GM21786 (cell line): ENCODE data around the gene SOAT2.
A peak's percentile ranks its signal among the peaks of the same experiment; 100 is the strongest.
"Not testable (repeated sequence)": the region's sequence is repeated elsewhere in the genome, so short reads cannot be mapped to it uniquely, and the experiment has no call there.

Experiments used
- ATAC-seq: cut with Tn5 transposase; IDR thresholded peaks from one replicate; pipeline ENCODE4 v1.9.1; 2021; ENCODE audit not compliant: unreplicated experiment

SOAT2 gene

GRCh38 chr12:53079226-53080117, 23.8 kb upstream of the SOAT2 start, which contains the start of gene SPRYD3:
Gene SPRYD3, minus strand, starts transcription at chr12:53079390. Its CDS starts 57 bp downstream, at chr12:53079333.
- peak; percentile 96 for ATAC-seq

DNA sequence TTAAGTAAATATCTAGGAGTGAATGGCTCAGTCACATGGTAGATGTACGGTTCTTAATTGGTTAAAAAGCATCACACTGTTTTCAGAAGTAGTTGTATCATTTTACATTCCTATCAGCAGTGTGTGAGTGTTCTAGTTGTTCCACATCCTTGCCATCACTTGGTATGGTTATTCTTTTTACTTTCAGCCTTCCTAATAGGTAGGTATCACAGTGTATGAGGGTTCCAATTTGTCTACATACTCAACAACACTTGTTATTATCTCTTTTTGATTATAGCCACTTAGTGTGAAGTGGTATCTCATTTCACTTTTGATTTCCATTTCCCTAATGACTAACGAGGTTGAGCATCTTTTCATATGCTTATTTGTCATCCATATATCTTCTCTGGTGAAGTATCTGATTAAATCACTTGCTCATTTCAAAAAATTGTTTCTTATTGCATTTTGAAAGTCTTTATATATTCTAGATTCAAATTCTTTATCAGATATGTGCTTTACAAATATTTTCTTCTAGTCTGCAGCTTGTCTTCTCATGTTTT, 20.6 kb upstream of the SOAT2 start:
- ATAC-seq, result no peak

DNA sequence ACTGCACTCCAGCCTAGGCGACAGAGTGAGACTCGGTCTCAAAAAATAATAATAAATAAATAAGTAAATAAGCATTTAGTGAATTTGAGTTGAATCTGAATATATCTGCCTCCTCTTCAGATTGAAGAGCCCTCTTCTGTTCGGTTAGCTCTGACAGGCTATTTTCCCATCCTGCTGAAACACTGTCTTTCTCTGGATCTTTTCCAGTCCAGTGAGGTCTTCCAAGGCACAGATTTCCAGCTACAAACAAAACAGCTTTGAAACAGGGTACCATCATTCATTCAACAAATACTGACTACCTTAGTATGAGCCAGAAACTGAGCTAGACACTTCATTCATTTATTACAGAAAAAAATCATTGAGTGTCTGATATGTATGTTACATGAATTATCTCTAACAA, 16.9 kb upstream of the SOAT2 start:
- ATAC-seq, result no peak

- no peak for ATAC-seq
Observed at GRCh38 chr12:53090105-53090504, 13.2 kb upstream of the SOAT2 start.

DNA sequence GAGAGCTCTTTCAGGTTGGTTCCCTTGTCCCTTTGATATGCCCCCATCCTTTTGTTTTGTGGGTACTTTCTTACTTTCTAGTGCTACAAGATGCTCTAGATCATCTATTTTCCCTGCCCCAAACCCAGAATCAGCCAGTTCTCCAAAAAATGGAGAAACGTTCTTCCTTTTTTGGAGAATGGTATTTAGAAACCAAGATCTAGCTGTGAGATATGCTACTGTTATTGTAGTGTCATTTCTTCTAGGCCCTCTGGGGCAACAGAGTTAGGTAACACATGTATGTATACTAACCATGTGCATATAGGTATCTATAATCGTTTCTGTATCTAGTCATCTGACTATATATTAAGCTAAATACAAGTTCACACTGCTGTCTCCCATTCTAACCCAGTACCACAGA, 12.7 kb upstream of the SOAT2 start:
- ATAC-seq, result no peak

DNA sequence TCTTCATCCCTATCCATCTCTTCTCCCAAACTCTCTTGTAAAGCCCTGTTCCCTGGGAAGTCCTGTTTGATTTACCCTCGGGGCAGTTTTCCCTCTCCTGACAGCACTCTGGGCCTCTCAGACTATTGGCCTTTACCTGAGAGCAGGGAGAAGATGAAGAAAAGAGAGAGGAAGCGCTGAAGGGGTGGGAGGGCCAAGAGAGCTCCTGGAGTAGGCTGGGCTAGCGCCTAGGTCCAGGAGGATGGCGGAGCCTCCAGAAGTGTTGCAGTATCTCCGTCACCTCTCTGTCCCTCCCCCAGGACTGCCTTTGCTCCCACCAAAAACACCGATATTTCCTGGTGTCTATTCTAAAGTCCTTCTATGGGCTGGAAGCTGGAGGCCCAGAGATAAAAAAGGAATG, 11.5 kb upstream of the SOAT2 start:
- ATAC-seq, result no peak

GRCh38 chr12:53093777-53094393, 9.4 kb upstream of the SOAT2 start:
- ATAC-seq, result no peak

GRCh38 chr12:53094394-53094787, 8.9 kb upstream of the SOAT2 start:
- no peak for ATAC-seq

DNA sequence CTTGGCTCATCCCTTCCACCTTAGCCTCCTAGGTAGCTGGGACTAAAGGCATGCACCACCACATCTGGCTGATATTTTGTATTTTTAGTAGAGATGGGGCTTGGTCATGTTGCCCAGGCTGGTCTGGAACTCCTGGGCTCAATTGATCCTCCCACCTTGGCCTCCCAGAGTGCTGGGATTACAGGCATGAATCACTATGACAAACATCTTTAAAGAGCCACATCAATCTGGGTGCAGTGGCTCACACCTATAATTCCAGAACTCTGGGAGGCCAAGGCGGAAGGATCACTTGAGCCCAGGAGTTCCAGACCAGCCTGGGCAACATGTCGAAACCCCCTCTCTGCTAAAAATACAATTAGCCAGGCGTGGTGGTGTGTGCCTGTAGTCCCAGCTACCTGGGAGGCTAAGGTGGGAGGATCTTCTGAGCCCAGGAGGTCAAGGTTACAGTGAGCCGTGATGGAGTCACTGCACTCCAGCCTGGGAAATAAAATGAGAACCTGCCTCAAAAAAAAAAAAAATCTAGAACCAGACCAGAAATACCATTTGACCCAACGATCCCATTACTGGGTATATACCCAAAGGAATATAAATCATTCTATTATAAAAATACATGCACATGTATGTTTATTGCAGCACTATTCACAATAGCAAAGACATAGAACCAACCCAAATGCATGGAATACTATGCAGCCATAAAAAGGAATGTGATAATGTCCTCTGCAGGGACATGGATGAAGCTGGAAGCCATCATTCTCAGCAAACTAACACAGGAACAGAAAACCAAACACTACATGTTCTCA, 8.3 kb upstream of the SOAT2 start:
- not testable (repeated sequence) for ATAC-seq

DNA sequence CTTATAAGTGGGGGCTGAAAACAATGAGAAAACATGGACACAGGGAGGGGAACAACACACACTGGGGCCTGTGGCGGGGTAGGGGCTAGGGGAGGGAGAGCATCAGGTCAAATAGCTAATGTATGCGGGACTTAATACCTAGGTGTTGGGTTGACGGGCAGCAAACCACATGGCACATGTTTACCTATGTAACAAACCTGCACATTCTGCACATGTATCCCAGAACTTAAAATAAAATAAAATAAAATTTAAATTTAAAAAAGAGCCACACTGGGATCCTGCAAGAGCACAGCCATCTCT, 7.7 kb upstream of the SOAT2 start:
- not testable (repeated sequence) for ATAC-seq

- no peak for ATAC-seq
Observed at GRCh38 chr12:53096089-53096741, 7.1 kb upstream of the SOAT2 start.

- ATAC-seq, result no peak
Observed at GRCh38 chr12:53096759-53097158, 6.5 kb upstream of the SOAT2 start.

DNA sequence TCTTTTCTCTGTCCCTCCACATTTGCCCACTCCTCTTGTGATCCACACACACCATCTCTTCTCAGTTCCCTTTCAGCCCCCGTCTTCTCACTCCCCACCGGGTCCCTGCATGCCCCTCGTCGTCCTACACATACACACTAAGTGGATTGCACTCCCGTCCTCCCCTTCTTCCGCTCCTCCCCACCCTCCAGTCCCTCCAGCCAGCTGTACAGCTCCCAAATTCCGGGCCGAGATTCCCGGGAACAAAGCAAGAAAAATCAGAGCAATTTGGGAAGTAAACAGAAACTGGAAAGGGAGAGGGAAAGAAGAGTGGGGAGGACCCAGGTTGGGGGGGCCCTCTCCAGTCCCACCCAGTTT, 6.1 kb upstream of the SOAT2 start:
- no peak for ATAC-seq

DNA sequence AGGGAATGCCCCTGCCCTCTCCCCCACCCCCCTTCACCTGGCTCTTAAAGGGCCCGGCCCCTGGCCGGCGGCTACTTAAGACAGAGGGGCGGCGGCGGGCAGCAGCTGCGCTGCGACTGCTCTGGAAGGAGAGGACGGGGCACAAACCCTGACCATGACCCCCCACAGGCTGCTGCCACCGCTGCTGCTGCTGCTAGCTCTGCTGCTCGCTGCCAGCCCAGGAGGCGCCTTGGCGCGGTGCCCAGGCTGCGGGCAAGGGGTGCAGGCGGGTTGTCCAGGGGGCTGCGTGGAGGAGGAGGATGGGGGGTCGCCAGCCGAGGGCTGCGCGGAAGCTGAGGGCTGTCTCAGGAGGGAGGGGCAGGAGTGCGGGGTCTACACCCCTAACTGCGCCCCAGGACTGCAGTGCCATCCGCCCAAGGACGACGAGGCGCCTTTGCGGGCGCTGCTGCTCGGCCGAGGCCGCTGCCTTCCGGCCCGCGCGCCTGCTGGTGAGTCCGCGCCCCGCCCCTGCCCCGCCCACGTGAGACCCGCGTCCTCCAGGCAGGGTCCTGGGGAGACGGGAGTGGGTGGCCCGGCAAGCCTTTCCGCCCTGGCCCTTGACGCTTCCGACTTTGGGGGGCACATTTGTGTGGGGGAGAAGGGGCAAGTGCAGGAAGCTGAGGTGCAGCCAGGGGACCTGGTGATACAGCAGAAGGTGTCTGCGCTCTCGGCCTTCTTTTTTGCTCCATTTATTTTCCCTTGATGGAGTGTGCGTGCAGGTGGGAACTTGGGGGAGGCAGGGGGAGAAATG, 5.5 kb upstream of the SOAT2 start, which contains the start of gene IGFBP6:
IGFBP6 (plus strand) TSS at position 104 of the 790 bp plus-strand sequence; CDS start at position 155, 51 bp downstream.
- ATAC-seq, result peak; percentile 40

- no peak for ATAC-seq
Observed at GRCh38 chr12:53098354-53098981, 4.8 kb upstream of the SOAT2 start.

DNA sequence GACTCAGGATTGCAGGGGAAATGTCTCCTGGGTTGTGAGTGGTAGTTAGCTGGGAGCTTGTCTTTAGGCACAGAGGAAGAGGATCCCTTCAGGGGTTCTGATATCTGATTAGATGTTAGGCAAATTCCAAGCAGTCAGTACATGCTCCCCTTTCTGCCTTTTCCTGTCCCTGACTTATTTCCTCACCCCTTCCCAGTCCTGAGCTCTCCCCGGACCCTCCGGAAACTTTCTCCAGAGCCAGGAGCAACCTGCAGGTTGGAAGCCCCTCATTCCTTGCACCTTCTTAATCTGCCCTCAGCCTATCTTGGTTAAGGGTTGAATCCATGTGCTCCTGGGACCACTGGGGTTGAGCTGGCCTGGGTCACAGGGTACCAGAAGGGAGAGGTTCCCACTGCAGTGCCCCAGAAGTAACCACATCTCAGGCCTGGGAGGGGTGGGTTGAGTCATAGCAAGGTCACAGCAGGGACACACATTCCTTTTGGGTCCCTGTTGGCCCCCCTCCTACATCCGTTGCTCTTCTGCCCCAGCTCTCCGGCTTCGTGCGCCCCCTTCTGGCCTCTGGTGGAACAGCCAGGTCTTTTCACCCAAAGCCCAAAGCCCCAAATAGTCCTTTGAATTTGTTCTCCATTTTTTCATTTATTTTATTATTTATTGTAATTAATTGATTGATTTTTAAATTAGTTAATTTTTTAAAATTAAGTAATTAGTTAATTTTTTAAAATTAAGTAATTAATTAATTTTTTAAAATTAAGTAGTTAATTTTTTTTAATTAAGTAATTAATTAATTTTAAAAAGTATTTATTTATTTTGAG, 4.0 kb upstream of the SOAT2 start:
- no peak for ATAC-seq

DNA sequence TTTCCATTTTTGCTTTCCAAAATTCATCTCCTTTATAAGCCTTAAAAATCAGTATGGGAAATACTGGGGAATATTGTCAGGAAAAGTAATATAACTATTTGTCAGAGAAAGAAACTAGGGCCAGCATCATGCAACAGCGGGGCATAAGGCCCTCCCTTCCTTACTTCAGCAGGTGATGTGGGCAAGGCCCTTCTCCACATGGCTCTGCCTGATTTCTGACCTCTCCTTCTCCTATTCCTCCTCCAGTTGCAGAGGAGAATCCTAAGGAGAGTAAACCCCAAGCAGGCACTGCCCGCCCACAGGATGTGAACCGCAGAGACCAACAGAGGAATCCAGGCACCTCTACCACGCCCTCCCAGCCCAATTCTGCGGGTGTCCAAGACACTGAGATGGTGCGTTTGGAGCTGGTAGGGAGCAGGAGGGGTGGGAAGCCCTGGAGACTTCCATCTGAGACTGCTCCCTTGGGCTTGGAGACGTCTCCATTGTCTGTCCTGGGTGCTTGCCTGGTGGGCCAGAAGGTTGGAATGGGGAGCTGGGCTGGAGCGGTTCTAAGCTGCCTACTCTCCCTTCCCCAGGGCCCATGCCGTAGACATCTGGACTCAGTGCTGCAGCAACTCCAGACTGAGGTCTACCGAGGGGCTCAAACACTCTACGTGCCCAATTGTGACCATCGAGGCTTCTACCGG, 2.7 kb upstream of the SOAT2 start:
- no peak for ATAC-seq

- no peak for ATAC-seq
Observed at GRCh38 chr12:53101266-53101665, 2.0 kb upstream of the SOAT2 start.
